NCI-H1694 treated with DMSO at 0.1 percent for 48 hours (cell line): ENCODE results near the gene NHLRC2.
"Not testable (repeated sequence)": the region's sequence is repeated elsewhere in the genome, so short reads cannot be mapped to it uniquely, and the experiment has no call there.

Source experiments
- DNase-seq: peaks from one replicate; lab custom pipeline; 2025; lab: John Stamatoyannopoulos, UW

Gene NHLRC2

GRCh38 chr10:113939212-113939860, 84.9 kb downstream of the NHLRC2 start:
- no peak for DNase-seq

GRCh38 chr10:113941140-113941539, 86.7 kb downstream of the NHLRC2 start:
- DNase-seq = no peak

- DNase-seq = not testable (repeated sequence)
These were observed 88.7 kb downstream of the NHLRC2 start for GRCh38 chr10:113943196-113943595.

- DNase-seq = no peak
These were observed 90.7 kb downstream of the NHLRC2 start for GRCh38 chr10:113945075-113945686.

GRCh38 chr10:113945687-113946085, 91.2 kb downstream of the NHLRC2 start:
- DNase-seq = no peak

GRCh38 chr10:113947184-113948041, 93.0 kb downstream of the NHLRC2 start:
- no peak for DNase-seq

GRCh38 chr10:113948048-113948447, 93.6 kb downstream of the NHLRC2 start:
- DNase-seq = no peak

GRCh38 chr10:113950268-113950667, 95.8 kb downstream of the NHLRC2 start:
- DNase-seq = no peak

GRCh38 chr10:113953505-113954272, 99.2 kb downstream of the NHLRC2 start:
- no peak for DNase-seq

- no peak for DNase-seq
These were observed 99.9 kb downstream of the NHLRC2 start for GRCh38 chr10:113954409-113954808.

GRCh38 chr10:113957013-113957412, 102.6 kb downstream of the NHLRC2 start:
- DNase-seq = no peak

- DNase-seq = no peak
These were observed 104.3 kb downstream of the NHLRC2 start for GRCh38 chr10:113958631-113959382.

- no peak for DNase-seq
These were observed 104.9 kb downstream of the NHLRC2 start for GRCh38 chr10:113959383-113959760.

GRCh38 chr10:113960617-113961181, 106.2 kb downstream of the NHLRC2 start:
- DNase-seq = no peak

GRCh38 chr10:113961182-113962031, 106.9 kb downstream of the NHLRC2 start:
- no peak for DNase-seq

GRCh38 chr10:113965077-113965476, 110.6 kb downstream of the NHLRC2 start:
- DNase-seq = no peak

- DNase-seq = no peak
These were observed 111.2 kb downstream of the NHLRC2 start for GRCh38 chr10:113965683-113966082.
